Panc1 (cell line): ENCODE measurements around the gene ALDH1A3. TPM values are rescaled to one million over a fixed set of nuclear protein-coding genes. Genes with fewer than 3 reads are reported as not detected.

Experiments used
- ATAC-seq: fragments of 200-7000 bp; cut with Tn5 transposase; 2 replicates; pipeline ENCODE4 v1.9.1; 2020; ENCODE audit warnings: mild to moderate bottlenecking, moderate library complexity
- BruUV-seq: library from RNA; stranded (reverse); fragments of 400-500 nt; replicated peaks from 2 replicates; lab custom pipeline; 2021; lab: Mats Ljungman, UMichigan
- CTCF ChIA-PET: fragments of 300-600 bp; sonication (Branson Sonifier 250); formaldehyde crosslinking; loops from one replicate; lab custom pipeline; 2022; ENCODE audit warnings: antibody characterized with exemption; lab: Charles Lee
- POLR2A ChIA-PET: fragments of 300-600 bp; sonication (Branson Sonifier 250); formaldehyde crosslinking; loops from one replicate; lab custom pipeline; 2022; ENCODE audit warnings: antibody characterized with exemption; lab: Charles Lee
- DNase-seq: peaks from one replicate; pipeline ENCODE4 v3.0.0-alpha.2; 2010; ENCODE audit warnings: low read depth, low spot score
- H3K27ac ChIP-seq: 2 replicates; pipeline ENCODE4 v1.5.1; 2011; ENCODE audit warnings: mild to moderate bottlenecking, low read length, inconsistent platforms
- H3K27me3 ChIP-seq: fragments of 200-500 bp; sonication (Bioruptor generic); 2 replicates; pipeline ENCODE4 v1.6.0; 2014; ENCODE audit warnings: low read length, inconsistent platforms; ENCODE audit not compliant: control insufficient read depth, insufficient read depth
- H3K36me3 ChIP-seq: fragments of 200-500 bp; sonication (Bioruptor generic); 2 replicates; pipeline ENCODE4 v1.5.1; 2014; ENCODE audit warnings: inconsistent platforms, mild to moderate bottlenecking, low read length, moderate library complexity; ENCODE audit not compliant: control insufficient read depth, insufficient read depth
- H3K4me1 ChIP-seq: 2 replicates; pipeline ENCODE4 v1.5.1; 2011; ENCODE audit warnings: inconsistent platforms, mild to moderate bottlenecking, low read length, moderate library complexity; ENCODE audit not compliant: control insufficient read depth, insufficient read depth
- H3K4me3 ChIP-seq, 2 experiments: 2 replicates each; pipeline ENCODE4 v1.5.1; 2011 to 2012; ENCODE audit warnings: low read depth in 2 of 2, low read length in 2 of 2, mild to moderate bottlenecking in 2 of 2, inconsistent platforms in 1 of 2, moderate library complexity in 1 of 2
- H3K9me3 ChIP-seq: fragments of 200-500 bp; sonication (Bioruptor generic); 2 replicates; pipeline ENCODE4 v1.5.1; 2014; ENCODE audit warnings: low read depth, mild to moderate bottlenecking, inconsistent platforms, low read length, moderate library complexity; ENCODE audit not compliant: control insufficient read depth, insufficient read depth
- CTCF ChIP-seq: fragments of 450-650 bp; IDR thresholded peaks from 2 replicates; pipeline ENCODE4 v1.5.1; 2017; ENCODE audit warnings: mild to moderate bottlenecking
- POLR2AphosphoS5 ChIP-seq: IDR thresholded peaks from 2 replicates; pipeline ENCODE4 v1.6.1; 2012; ENCODE audit warnings: mild to moderate bottlenecking, low read depth, low read length, moderate library complexity
- REST ChIP-seq, 2 experiments: IDR thresholded peaks; 2 replicates each; pipeline ENCODE4 v1.6.1; 2011 to 2012; ENCODE audit warnings: low read depth in 2 of 2, control low read depth in 1 of 2, low read length in 1 of 2, mild to moderate bottlenecking in 1 of 2, moderate library complexity in 1 of 2; ENCODE audit not compliant: insufficient read depth in 1 of 2
- SIN3A ChIP-seq: IDR thresholded peaks from 2 replicates; pipeline ENCODE4 v1.6.1; 2012; ENCODE audit warnings: low read depth, mild to moderate bottlenecking, low read length, moderate library complexity, borderline replicate concordance; ENCODE audit not compliant: insufficient read depth
- TCF7L2 ChIP-seq: IDR thresholded peaks from 2 replicates; pipeline ENCODE4 v1.6.1; 2011; ENCODE audit warnings: mild to moderate bottlenecking, low read depth, low read length, inconsistent platforms
- in situ Hi-C: cut with HindIII; loops from 2 replicates; pipeline ENCODE4 v1.10.0; 2016; ENCODE audit warnings: low sequenced_read_pairs, low pct_unique_long_range_greater_than_20kb
- intact Hi-C: fragments of 100-400 bp; cut with micrococcal nuclease; formaldehyde crosslinking; loops from one replicate; pipeline ENCODE4 v1.10.0; 2022; ENCODE audit not compliant: unreplicated experiment
- total RNA-seq: library from RNA; stranded (reverse); gene quantifications from one replicate; pipeline ENCODE4 v1.2.1, GENCODE V29; 2021; ENCODE audit not compliant: unreplicated experiment

The ALDH1A3 gene
- total RNA-seq, 1 experiment from 2014 or later, result 143 TPM

GRCh38 chr15:100902436-100903167, 23.0 kb downstream of the ALDH1A3 start:
- ATAC-seq (no peak), DNase-seq (no peak)
- no peak overlapping the region; a peak in 1 of 4 replicates for H3K4me3 ChIP-seq
- intact Hi-C loops (no loop called here), in situ Hi-C loops (no loop called here)
- no peaks in the 10 kb centered on the region for H3K9me3 ChIP-seq
- POLR2A ChIA-PET, result no interaction called here
- no peak overlapping the region for H3K27ac ChIP-seq
- TSS peak; percentile 44 for BruUV-seq
- no peaks in the 10 kb centered on the region for H3K27me3 ChIP-seq
- H3K36me3 ChIP-seq, result peaks cover 21% of the 10 kb centered on the region
- CTCF ChIA-PET, result interaction anchor here (0.8 kb wide), 1 partner anchor 686 kb away, joined by 7 read pairs; no protein-coding TSS in a partner anchor
- no peaks in the 10 kb centered on the region for H3K4me1 ChIP-seq
- TF ChIP-seq CTCF (no peak), TCF7L2 (no peak), REST (IDR thresholded peaks at IDR 0.05; ENCODE audit: insufficient read depth in 1 of 2, low read depth in 2 of 2, low read length in 1 of 2) (no peak), POLR2AphosphoS5 (no peak), SIN3A (no peak)

GRCh38 chr15:100903168-100903554, 23.5 kb downstream of the ALDH1A3 start:
- POLR2A ChIA-PET, result no interaction called here
- H3K36me3 ChIP-seq, result peaks cover 21% of the 10 kb centered on the region
- no peaks in the 10 kb centered on the region for H3K27me3 ChIP-seq
- no TSS peak for BruUV-seq
- CTCF ChIA-PET, result no interaction called here
- no peaks in the 10 kb centered on the region for H3K4me1 ChIP-seq
- no peaks in the 10 kb centered on the region for H3K9me3 ChIP-seq
- ATAC-seq, result no peak
- intact Hi-C loops, result no loop called here
- no peak overlapping the region for H3K4me3 ChIP-seq
- in situ Hi-C loops, result no loop called here
- TF ChIP-seq TCF7L2, result no peak
- no peak for TF ChIP-seq POLR2AphosphoS5
- TF ChIP-seq CTCF, result no peak
- TF ChIP-seq SIN3A, result no peak
- TF ChIP-seq REST (IDR thresholded peaks at IDR 0.05; ENCODE audit: insufficient read depth in 1 of 2, low read depth in 2 of 2, low read length in 1 of 2), result no peak
- no peak for DNase-seq
- no peak overlapping the region for H3K27ac ChIP-seq
